ENCODE results near the gene DOCK10. TPM values are rescaled to one million over a fixed set of nuclear protein-coding genes. Genes with fewer than 3 reads are reported as not detected.

Gene DOCK10
- total and polyA plus RNA-seq, 8 donors, result 0.89 to 33.8 (median 3.2) TPM

DNA sequence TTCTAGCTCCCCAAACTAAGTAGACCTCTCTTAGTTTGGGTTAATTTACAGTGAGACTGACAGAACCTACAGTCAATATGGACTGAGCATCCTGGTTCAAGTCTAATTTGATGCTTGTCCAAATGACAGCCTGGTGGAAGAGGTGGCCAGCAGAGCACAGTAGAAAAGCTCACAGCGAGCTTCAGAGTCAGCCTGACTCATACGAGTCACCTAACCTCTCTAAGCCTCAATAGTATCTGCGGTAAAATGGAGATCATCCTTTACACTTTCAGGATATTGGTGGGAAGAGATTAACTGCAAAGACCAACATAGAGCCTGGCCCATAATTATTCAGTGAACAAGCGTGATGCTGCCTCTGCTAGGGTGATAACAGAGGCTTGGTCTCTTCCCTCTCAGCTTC is 54.5 kb downstream of the DOCK10 start:
- Histone ChIP-seq H3K9me3 (no peaks in the 10 kb centered on the region), H3K4me1 (peaks cover 0 to 19% (median 12%) of the 10 kb centered on the region in 4 donors), H3K27ac (no peak overlapping the region), H3K27me3 (no peaks in the 10 kb centered on the region), H3K36me3 (no peaks in the 10 kb centered on the region), H3K4me3 (no peak overlapping the region)
- TF ChIP-seq, protein P1, sequence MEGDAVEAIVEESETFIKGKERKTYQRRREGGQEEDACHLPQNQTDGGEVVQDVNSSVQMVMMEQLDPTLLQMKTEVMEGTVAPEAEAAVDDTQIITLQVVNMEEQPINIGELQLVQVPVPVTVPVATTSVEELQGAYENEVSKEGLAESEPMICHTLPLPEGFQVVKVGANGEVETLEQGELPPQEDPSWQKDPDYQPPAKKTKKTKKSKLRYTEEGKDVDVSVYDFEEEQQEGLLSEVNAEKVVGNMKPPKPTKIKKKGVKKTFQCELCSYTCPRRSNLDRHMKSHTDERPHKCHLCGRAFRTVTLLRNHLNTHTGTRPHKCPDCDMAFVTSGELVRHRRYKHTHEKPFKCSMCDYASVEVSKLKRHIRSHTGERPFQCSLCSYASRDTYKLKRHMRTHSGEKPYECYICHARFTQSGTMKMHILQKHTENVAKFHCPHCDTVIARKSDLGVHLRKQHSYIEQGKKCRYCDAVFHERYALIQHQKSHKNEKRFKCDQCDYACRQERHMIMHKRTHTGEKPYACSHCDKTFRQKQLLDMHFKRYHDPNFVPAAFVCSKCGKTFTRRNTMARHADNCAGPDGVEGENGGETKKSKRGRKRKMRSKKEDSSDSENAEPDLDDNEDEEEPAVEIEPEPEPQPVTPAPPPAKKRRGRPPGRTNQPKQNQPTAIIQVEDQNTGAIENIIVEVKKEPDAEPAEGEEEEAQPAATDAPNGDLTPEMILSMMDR (IDR thresholded peaks at IDR 0.05), result no peak
- TF ChIP-seq POLR2AphosphoS5 (IDR thresholded peaks at IDR 0.05) (no peak), EP300 (IDR thresholded peaks at IDR 0.05) (no peak), POLR2A (IDR thresholded peaks at IDR 0.05) (no peak)
- WGBS, 5 donors, result 80 to 92% (median 89%) methylated on average over 4 of the region's 4 CpGs
- intact Hi-C loops (cut with DNase I; ENCODE audit: low total_unique reads), result loop anchor here (10.0 kb wide), 1 partner anchor 73 kb away; no protein-coding TSS in a partner anchor
- no peak for DNase-seq

DNA sequence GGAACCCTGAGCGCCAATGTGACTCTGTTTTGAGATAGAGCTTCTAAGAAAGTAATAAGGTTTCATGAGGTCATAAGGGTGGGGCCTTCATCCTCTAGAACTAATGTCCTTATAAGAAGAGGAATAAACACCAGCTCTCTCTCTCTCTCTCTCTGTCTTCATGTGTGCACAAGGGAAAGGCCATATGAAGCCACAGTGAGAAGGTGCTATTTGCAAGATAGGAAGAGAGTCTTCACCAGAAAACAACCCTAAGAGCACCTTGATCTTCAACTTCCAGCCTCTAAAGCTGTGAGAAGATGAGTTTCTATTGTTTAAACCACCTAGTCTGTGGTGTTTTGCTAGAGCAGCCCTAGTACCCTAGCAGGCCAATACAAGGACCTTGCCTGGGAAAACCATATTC is 55.8 kb downstream of the DOCK10 start:
- WGBS, 5 donors, result 95 to 100% (median 96%) methylated on average over 1 of the region's 1 CpG
- no peak overlapping the region for H3K27ac ChIP-seq
- no peaks in the 10 kb centered on the region for H3K9me3 ChIP-seq
- H3K27me3 ChIP-seq, result no peaks in the 10 kb centered on the region
- intact Hi-C loops (cut with DNase I; ENCODE audit: low total_unique reads), result loop anchor here (10.0 kb wide), 1 partner anchor 72 kb away; no protein-coding TSS in a partner anchor
- H3K4me3 ChIP-seq, result no peak overlapping the region
- DNase-seq, result no peak
- no peaks in the 10 kb centered on the region for H3K36me3 ChIP-seq
- no peak for TF ChIP-seq EP300 (IDR thresholded peaks at IDR 0.05)
- TF ChIP-seq, protein P1 (IDR thresholded peaks at IDR 0.05), result no peak
- TF ChIP-seq POLR2AphosphoS5 (IDR thresholded peaks at IDR 0.05), result no peak
- no peak for TF ChIP-seq POLR2A (IDR thresholded peaks at IDR 0.05)
- peaks cover 0 to 27% (median 13%) of the 10 kb centered on the region in 4 donors for H3K4me1 ChIP-seq

DNA sequence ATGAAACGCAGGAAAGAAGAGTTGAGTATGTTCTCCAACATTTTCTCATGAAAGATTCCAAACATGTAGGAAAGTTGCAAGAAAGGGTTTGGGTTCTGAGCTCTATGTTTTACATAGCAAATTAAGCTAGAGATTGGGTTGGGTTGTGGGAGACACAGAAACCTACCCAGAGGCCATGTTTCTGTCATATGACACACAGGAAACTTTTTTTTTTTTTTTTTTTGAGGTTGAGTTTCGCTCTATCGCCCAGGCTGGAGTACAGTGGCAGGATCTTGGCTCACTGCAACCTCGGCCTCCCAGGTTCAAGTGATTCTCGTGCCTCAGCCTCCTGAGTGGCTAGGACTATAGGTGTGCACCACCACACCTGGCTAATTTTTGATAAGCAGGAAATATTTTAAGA is 57.6 kb downstream of the DOCK10 start:
- 78 to 90% (median 81%) methylated on average over 5 of the region's 5 CpGs for WGBS, 5 donors
- Histone ChIP-seq H3K27ac (peak overlapping the region in 3 of 5 donors; percentile 47 to 67 (median 63)), H3K9me3 (no peaks in the 10 kb centered on the region), H3K27me3 (no peaks in the 10 kb centered on the region), H3K4me3 (no peak overlapping the region), H3K4me1 (peaks cover 0 to 27% (median 13%) of the 10 kb centered on the region in 4 donors), H3K36me3 (no peaks in the 10 kb centered on the region)
- DNase-seq, result no peak
- TF ChIP-seq, protein P1 (IDR thresholded peaks at IDR 0.05), result no peak
- TF ChIP-seq POLR2A (IDR thresholded peaks at IDR 0.05), result no peak
- TF ChIP-seq EP300 (IDR thresholded peaks at IDR 0.05), result no peak
- intact Hi-C loops (cut with DNase I; ENCODE audit: low total_unique reads), result loop anchor here (10.0 kb wide), 1 partner anchor 70 kb away; no protein-coding TSS in a partner anchor

DNA sequence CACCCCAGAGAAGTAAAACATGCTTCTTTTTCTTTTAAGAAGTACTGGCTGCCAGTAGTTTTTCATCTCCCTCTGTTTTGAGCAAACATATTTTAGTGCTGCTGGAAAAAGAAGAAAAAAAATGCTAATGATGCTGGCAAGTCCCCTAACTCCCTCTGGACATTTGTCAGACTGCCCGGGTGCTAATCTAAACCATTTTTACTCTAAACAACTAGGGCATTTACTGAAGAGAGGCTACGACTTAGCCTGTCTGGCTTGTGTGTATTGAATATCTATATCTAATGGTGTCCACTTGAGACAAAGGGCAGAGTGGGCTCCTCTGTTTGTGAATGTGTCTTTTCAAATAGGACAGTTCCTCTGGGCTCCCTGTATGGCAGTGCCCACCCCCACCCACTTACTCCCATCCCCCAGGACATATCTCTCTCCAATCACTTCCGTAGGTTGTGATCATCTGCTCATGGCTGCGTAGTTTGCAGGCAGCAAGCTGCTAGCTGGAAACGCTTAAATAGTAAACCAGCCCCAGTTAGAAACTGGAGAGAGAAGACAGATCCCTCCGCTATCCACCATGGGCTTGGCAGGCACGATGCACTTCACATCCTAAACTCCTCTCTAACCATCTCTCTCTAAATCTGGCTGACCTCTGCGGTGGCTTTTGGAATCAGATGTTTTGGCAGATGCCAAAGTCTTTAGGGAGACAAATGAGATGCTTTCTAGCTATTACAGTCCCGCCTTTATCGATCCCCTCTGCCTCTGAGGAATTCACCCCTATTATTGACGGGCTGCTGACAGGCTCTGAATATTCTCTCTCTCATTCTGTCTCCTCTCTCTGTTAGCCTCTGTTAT is 58.3 kb downstream of the DOCK10 start:
- no peak for TF ChIP-seq POLR2A (IDR thresholded peaks at IDR 0.05)
- TF ChIP-seq, protein P1 (IDR thresholded peaks at IDR 0.05), result no peak
- no peak for TF ChIP-seq POLR2AphosphoS5 (IDR thresholded peaks at IDR 0.05)
- TF ChIP-seq EP300 (IDR thresholded peaks at IDR 0.05), result no peak
- H3K36me3 ChIP-seq, result no peaks in the 10 kb centered on the region
- H3K4me1 ChIP-seq, result peaks cover 0 to 27% (median 13%) of the 10 kb centered on the region in 4 donors
- peak overlapping the region; percentile 14 to 38 (median 22) for H3K4me3 ChIP-seq
- intact Hi-C loops (cut with DNase I; ENCODE audit: low total_unique reads), result loop anchor here (10.0 kb wide), 1 partner anchor 69 kb away; no protein-coding TSS in a partner anchor
- DNase-seq, result peak in 1 of 2 donors; percentile 77
- peak overlapping the region in 4 of 5 donors; percentile 47 to 73 (median 65) for H3K27ac ChIP-seq
- H3K27me3 ChIP-seq, result no peaks in the 10 kb centered on the region
- H3K9me3 ChIP-seq, result no peaks in the 10 kb centered on the region
- WGBS, 5 donors, result 50 to 65% (median 59%) methylated on average over 11 of the region's 11 CpGs

All from stomach (tissue), 9 donors.